K562 (cell line): ENCODE measurements around the gene ABHD8. TPM values are rescaled to one million over a fixed set of nuclear protein-coding genes. Genes with fewer than 3 reads are reported as not detected.

Source experiments
- ATAC-seq: fragments of 200-7000 bp; cut with Tn5 transposase; 3 replicates; pipeline ENCODE4 v1.9.1; 2020; ENCODE audit warnings: moderate library complexity
- BruUV-seq: library from RNA; stranded (reverse); fragments of 400-500 nt; replicated peaks from 2 replicates; lab custom pipeline; 2021; lab: Mats Ljungman, UMichigan
- CTCF ChIA-PET: fragments of 300-600 bp; formaldehyde crosslinking; extraction: SDS; loops from one replicate; lab custom pipeline; 2021; ENCODE audit warnings: low intra/inter-chr PET ratio; lab: Yijun Ruan, JAX
- POLR2A ChIA-PET: fragments of 300-600, 350-650 bp; sonication (Branson Sonifier 250); formaldehyde crosslinking; extraction: SDS; loops from one replicate; lab custom pipeline; 2021; ENCODE audit warnings: antibody characterized with exemption, inconsistent platforms; lab: Yijun Ruan, JAX
- DNase-seq, 4 experiments: peaks; one replicate each; pipeline versions ENCODE4 v3.0.0 to v3.0.0-alpha.2; 2011 to 2018; ENCODE audit warnings: low spot score in 3 of 4, mixed read lengths in 3 of 4; ENCODE audit errors: extremely low read depth in 1 of 4
- FAIRE-seq: peaks from 2 replicates; lab custom pipeline; 2011; peaks lifted over from hg19 to GRCh38; lab: Jason Lieb, UNC
- H2AFZ ChIP-seq: 2 replicates; pipeline ENCODE4 v1.6.0; 2011; ENCODE audit warnings: low read depth, low read length, control low read depth, inconsistent platforms
- H3K27ac ChIP-seq: fragments of 200-600 bp; 3 replicates; pipeline ENCODE4 v1.8.0; 2011; ENCODE audit warnings: low read depth, mild to moderate bottlenecking, control low read depth, inconsistent platforms, low read length, moderate library complexity, mixed read lengths; ENCODE audit errors: extremely low read depth
- H3K27me3 ChIP-seq, 2 experiments: fragments of 300-600 bp in 1 of 2; 2 replicates in 1 of 2; 3 replicates in 1 of 2; pipeline versions ENCODE4 v1.6.0 to v1.8.0; 2011; ENCODE audit warnings: inconsistent platforms in 2 of 2, low read length in 2 of 2, mild to moderate bottlenecking in 1 of 2, mixed read lengths in 1 of 2, moderate library complexity in 1 of 2; ENCODE audit not compliant: control insufficient read depth in 2 of 2, insufficient read depth in 2 of 2
- H3K36me3 ChIP-seq: fragments of 300-600 bp; 3 replicates; pipeline ENCODE4 v1.8.0; 2011; ENCODE audit warnings: mild to moderate bottlenecking, low read length, inconsistent platforms; ENCODE audit not compliant: control insufficient read depth, insufficient read depth
- H3K4me1 ChIP-seq, 2 experiments: fragments of 200-600 bp in 1 of 2; replicated peaks in 1 of 2; 2 replicates in 1 of 2; 3 replicates in 1 of 2; pipeline versions ENCODE4 v1.5.1 to v1.8.0; 2011; ENCODE audit warnings: inconsistent platforms in 2 of 2, low read length in 2 of 2, mild to moderate bottlenecking in 1 of 2, mixed read lengths in 1 of 2, moderate library complexity in 1 of 2; ENCODE audit not compliant: control insufficient read depth in 2 of 2, insufficient read depth in 2 of 2
- H3K4me2 ChIP-seq: 2 replicates; pipeline ENCODE4 v1.6.1; 2011; ENCODE audit warnings: low read length, control low read depth, inconsistent platforms, mixed read lengths; ENCODE audit not compliant: insufficient read depth
- H3K4me3 ChIP-seq: fragments of 200-600 bp; sonication (generic), shearing (Covaris generic); 2 replicates; pipeline ENCODE4 v1.5.1; 2016; ENCODE audit warnings: control low read depth, inconsistent platforms
- H3K79me2 ChIP-seq: fragments of 200-600 bp; 3 replicates; pipeline ENCODE4 v1.8.0; 2011; ENCODE audit warnings: low read length, inconsistent platforms; ENCODE audit not compliant: control insufficient read depth, insufficient read depth
- H3K9ac ChIP-seq, 2 experiments: 2 replicates each; pipeline versions ENCODE4 v1.6.0 to v1.6.1; 2011; ENCODE audit warnings: low read depth in 2 of 2, low read length in 2 of 2, control low read depth in 1 of 2, inconsistent platforms in 1 of 2, mild to moderate bottlenecking in 1 of 2, mixed read lengths in 1 of 2; ENCODE audit not compliant: insufficient read depth in 1 of 2
- H3K9me1 ChIP-seq: one replicate; pipeline ENCODE4 v1.6.0; 2011; ENCODE audit warnings: inconsistent platforms, mild to moderate bottlenecking, low read length, moderate library complexity; ENCODE audit not compliant: control insufficient read depth, insufficient read depth
- H3K9me3 ChIP-seq: replicated peaks from 2 replicates; pipeline ENCODE4 v1.5.1; 2011; ENCODE audit warnings: low read depth, low read length, inconsistent platforms; ENCODE audit not compliant: control insufficient read depth, insufficient read depth
- H4K20me1 ChIP-seq: replicated peaks from 2 replicates; pipeline ENCODE4 v1.6.1; 2011; ENCODE audit warnings: low read length, inconsistent platforms, mixed read lengths; ENCODE audit not compliant: control insufficient read depth, insufficient read depth
- CBFA2T2 ChIP-seq: fragments of 450-650 bp; conservative IDR thresholded peaks from 2 replicates; pipeline ENCODE4 v1.6.1; 2017; ENCODE audit warnings: mild to moderate bottlenecking
- CHD4 ChIP-seq: fragments of 200-600 bp; sonication (generic); IDR thresholded peaks from 3 replicates; pipeline ENCODE4 v1.6.1; 2012; ENCODE audit warnings: low read depth, mild to moderate bottlenecking, mixed read lengths, low read length, inconsistent platforms; ENCODE audit not compliant: insufficient read depth, insufficient replicate concordance, poor library complexity, severe bottlenecking
- CSDE1 ChIP-seq, 2 experiments: fragments of 450-650 bp; IDR thresholded peaks; 2 replicates each; pipeline ENCODE4 v1.6.1; 2016; ENCODE audit warnings: mild to moderate bottlenecking in 1 of 2
- ELF1 ChIP-seq: fragments of 200-800 bp; sonication (Bioruptor generic); IDR thresholded peaks from 2 replicates; pipeline ENCODE4 v1.6.1; 2016; ENCODE audit warnings: missing genetic modification characterization, missing compliant biosample characterization
- KLF1 ChIP-seq: fragments of 450-650 bp; IDR thresholded peaks from 2 replicates; pipeline ENCODE4 v1.6.1; 2016; ENCODE audit warnings: missing genetic modification characterization, missing compliant biosample characterization
- NFE2L1 ChIP-seq: fragments of 450-650 bp; IDR thresholded peaks from 2 replicates; pipeline ENCODE4 v1.6.1; 2016; ENCODE audit warnings: missing genetic modification characterization, low read depth, mild to moderate bottlenecking, missing compliant biosample characterization, moderate library complexity, borderline replicate concordance
- SMARCC2 ChIP-seq: fragments of 450-650 bp; IDR thresholded peaks from 2 replicates; pipeline ENCODE4 v1.6.1; 2017; ENCODE audit warnings: antibody characterized with exemption, moderate library complexity, mild to moderate bottlenecking, low read depth
- SMC3 ChIP-seq: conservative IDR thresholded peaks from 2 replicates; pipeline ENCODE4 v1.6.1; 2011; ENCODE audit warnings: low read depth, low read length, improper control_type of control experiment; ENCODE audit not compliant: insufficient read depth
- TEAD4 ChIP-seq, 2 experiments: sonication (generic) in 1 of 2; formaldehyde crosslinking in 1 of 2; IDR thresholded peaks; 2 replicates each; pipeline versions ENCODE4 v1.6.1 to v1.8.0; 2012 to 2022; ENCODE audit warnings: borderline replicate concordance in 1 of 2, inconsistent platforms in 1 of 2, low read length in 1 of 2, mild to moderate bottlenecking in 1 of 2, missing genetic modification reagents in 1 of 2
- ZNF589 ChIP-seq: fragments of 200-800 bp; sonication (Bioruptor generic); IDR thresholded peaks from 2 replicates; pipeline ENCODE4 v1.6.1; 2016; ENCODE audit warnings: low read depth, missing genetic modification characterization, missing compliant biosample characterization
- WGBS: fragments of 100-300 bp; shearing (Covaris generic); methylation state at CpG from one replicate; pipeline ENCODE4 v1.1.6; 2016; ENCODE audit warnings: low coverage, mixed read lengths; ENCODE audit not compliant: insufficient coverage; ENCODE audit errors: missing lambda C conversion rate; 5-methylcytosine and 5-hydroxymethylcytosine counted together
- in situ Hi-C: fragments of 300-500 bp; cut with MboI; formaldehyde crosslinking; loops from 4 replicates; pipeline ENCODE4 v1.15.0; 2018; ENCODE audit warnings: inconsistent platforms, mixed read lengths
- intact Hi-C: fragments of 100-400 bp; cut with micrococcal nuclease; formaldehyde crosslinking; loops from 2 replicates; pipeline ENCODE4 v1.14.2; 2022
- polyA plus RNA-seq, 8 experiments: library from polyadenylated mRNA; depleted of rRNA in 4 of 8; stranded (reverse) in 5 of 8; unstranded in 3 of 8; fragments of >200 nt; fragmentation: Nextera tagmentation in 2 of 8; fragmentation: Illumina TruSeq in 1 of 8; extraction: Ambion mirVana in 2 of 8; extraction: Trizol in 1 of 8; gene quantifications; 2 replicates each; pipeline versions ENCODE4 v1.2.1 to v1.2.3, GENCODE V29; 2011 to 2014; ENCODE audit warnings: inconsistent platforms in 1 of 8, missing spikeins in 1 of 8
- total RNA-seq, 7 experiments: library from RNA; depleted of rRNA in 6 of 7; stranded (reverse); fragments of >200 nt in 6 of 7; fragmentation: Illumina TruSeq in 2 of 7; extraction: Trizol in 2 of 7; gene quantifications; 2 replicates each; pipeline versions ENCODE4 v1.2.1 to v1.2.3, GENCODE V29; 2011 to 2021; ENCODE audit warnings: low replicate concordance in 1 of 7
- TF ChIP-seq, protein P1 (sequence below): sonication (generic); formaldehyde crosslinking; IDR thresholded peaks from 2 replicates; pipeline ENCODE4 v1.8.0; 2022; ENCODE audit warnings: mild to moderate bottlenecking, missing genetic modification reagents
- TF ChIP-seq, protein P2 (sequence below): fragments of 450-650 bp; IDR thresholded peaks from 2 replicates; pipeline ENCODE4 v1.6.1; 2016; ENCODE audit warnings: antibody characterized with exemption

ABHD8 gene
- total and polyA plus RNA-seq, 9 of the 15 experiments (the other 6 are each of a cell fraction or from before 2014, with no cell fraction given) = 0.04 to 6.6 (median 2.0) TPM; not detected in 1

DNA sequence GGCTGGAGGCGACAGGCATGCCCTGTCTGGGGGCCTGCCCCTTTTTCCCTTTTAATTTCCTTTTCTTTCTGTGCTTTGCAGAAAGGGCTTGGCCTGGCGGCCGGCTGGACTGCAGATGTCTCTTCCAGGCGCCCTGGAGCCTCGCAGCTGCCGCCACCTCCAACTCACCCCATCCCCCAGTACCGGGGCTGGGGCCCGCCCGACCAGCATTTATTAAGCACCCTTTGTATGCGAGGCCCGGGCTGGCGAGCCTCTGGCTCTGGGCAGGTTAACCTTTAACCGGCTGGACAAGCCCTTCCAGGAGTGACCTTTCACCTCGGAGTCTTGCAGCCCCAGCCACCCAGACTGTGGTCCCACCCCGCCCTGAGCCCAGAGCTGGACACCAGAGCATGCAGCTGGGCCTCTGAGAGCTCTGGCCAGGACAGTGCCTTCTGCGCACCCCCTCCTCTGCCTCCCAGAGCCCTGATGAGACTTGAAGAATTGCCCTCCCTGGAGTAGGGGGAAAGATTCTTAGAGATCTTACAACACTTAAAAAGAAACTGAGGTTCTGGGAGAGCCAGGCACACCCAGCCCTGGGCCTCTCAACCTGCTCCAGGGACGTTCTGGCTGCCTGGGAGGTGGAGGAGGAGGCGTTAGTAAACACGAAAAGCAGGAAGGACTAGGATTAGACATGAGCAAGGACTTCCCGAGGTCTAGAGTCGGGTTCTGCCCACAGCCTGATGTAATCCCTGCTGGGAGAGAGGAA, 56.4 kb downstream of the ABHD8 start:
- no TSS peak for BruUV-seq
- Histone ChIP-seq H3K9ac (peak overlapping the region; percentile 76 to 87), H3K4me2 (peak overlapping the region; percentile 81), H3K79me2 (peaks cover 34% of the 10 kb centered on the region), H3K4me1 (peaks cover 45 to 82% of the 10 kb centered on the region in 2 experiments), H3K4me3 (peak overlapping the region; percentile 43), H3K27ac (peak overlapping the region; percentile 96), H3K36me3 (peaks cover 6% of the 10 kb centered on the region; the same call in 1 of the 3 replicates), H3K9me3 (no peaks in the 10 kb centered on the region), H4K20me1 (peaks cover 15% of the 10 kb centered on the region), H3K27me3 (no peaks in the 10 kb centered on the region), H2AFZ (peak overlapping the region; percentile 91), H3K9me1 (no peaks in the 10 kb centered on the region)
- peak; percentile 82 for FAIRE-seq
- 11% methylated on average over 20 of the region's 21 CpGs for WGBS
- in situ Hi-C loops = no loop called here
- peak; percentile 10 for ATAC-seq
- ChIA-PET POLR2A (interaction anchor here (0.6 kb wide), 1 partner anchor 38 kb away, joined by 4 read pairs; no protein-coding TSS in a partner anchor), CTCF (no interaction called here)
- peak in 1 of 4 experiments; percentile 47 for DNase-seq
- intact Hi-C loops = loop anchor here (5.0 kb wide), 1 partner anchor 40 kb away; no protein-coding TSS in a partner anchor
- TF ChIP-seq TEAD4 (IDR thresholded peaks at IDR 0.05; ENCODE audit: low read length) (no peak), TEAD4 (CRISPR knock-in tag; IDR thresholded peaks at IDR 0.05; ENCODE audit: borderline replicate concordance) (no peak), KLF1 (tag) (no peak), ELF1 (no peak), SMC3 (no peak), SMARCC2 (no peak), NFE2L1 (no peak), CSDE1 (IDR thresholded peaks at IDR 0.05) (no peak), CHD4 (peak; percentile 83), CBFA2T2 (0 out of 2 replicates have a peak, but pooled peaks have one; percentile 1), ZNF589 (CRISPR knock-in tag) (no peak)
- TF ChIP-seq, protein P1, sequence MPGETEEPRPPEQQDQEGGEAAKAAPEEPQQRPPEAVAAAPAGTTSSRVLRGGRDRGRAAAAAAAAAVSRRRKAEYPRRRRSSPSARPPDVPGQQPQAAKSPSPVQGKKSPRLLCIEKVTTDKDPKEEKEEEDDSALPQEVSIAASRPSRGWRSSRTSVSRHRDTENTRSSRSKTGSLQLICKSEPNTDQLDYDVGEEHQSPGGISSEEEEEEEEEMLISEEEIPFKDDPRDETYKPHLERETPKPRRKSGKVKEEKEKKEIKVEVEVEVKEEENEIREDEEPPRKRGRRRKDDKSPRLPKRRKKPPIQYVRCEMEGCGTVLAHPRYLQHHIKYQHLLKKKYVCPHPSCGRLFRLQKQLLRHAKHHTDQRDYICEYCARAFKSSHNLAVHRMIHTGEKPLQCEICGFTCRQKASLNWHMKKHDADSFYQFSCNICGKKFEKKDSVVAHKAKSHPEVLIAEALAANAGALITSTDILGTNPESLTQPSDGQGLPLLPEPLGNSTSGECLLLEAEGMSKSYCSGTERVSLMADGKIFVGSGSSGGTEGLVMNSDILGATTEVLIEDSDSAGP (CRISPR knock-in tag) = 0 out of 2 replicates have a peak, but pooled peaks have one; percentile 19
- TF ChIP-seq, protein P2, sequence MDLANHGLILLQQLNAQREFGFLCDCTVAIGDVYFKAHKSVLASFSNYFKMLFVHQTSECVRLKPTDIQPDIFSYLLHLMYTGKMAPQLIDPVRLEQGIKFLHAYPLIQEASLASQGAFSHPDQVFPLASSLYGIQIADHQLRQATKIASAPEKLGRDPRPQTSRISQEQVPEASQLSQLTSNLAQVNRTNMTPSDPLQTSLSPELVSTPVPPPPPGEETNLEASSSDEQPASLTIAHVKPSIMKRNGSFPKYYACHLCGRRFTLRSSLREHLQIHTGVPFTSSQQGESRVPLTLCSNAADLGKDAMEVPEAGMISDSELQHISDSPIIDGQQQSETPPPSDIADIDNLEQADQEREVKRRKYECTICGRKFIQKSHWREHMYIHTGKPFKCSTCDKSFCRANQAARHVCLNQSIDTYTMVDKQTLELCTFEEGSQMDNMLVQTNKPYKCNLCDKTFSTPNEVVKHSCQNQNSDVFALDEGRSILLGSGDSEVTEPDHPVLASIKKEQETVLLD = no peak
